GM18499 (cell line): ENCODE results near the gene PFAS.
"Not testable (repeated sequence)": the region's sequence is repeated elsewhere in the genome, so short reads cannot be mapped to it uniquely, and the experiment has no call there.

Experiments used
- ATAC-seq: cut with Tn5 transposase; IDR thresholded peaks from one replicate; pipeline ENCODE4 v1.9.1; 2021; ENCODE audit warnings: moderate number of reproducible peaks; ENCODE audit not compliant: insufficient read depth, unreplicated experiment

PFAS gene

GRCh38 chr17:8226536-8227237 is 22.4 kb upstream of the PFAS start:
- no peak for ATAC-seq

- ATAC-seq, result no peak
Observed at GRCh38 chr17:8227238-8227581, 21.9 kb upstream of the PFAS start.

- ATAC-seq, result no peak
Observed at GRCh38 chr17:8231701-8232100, 17.4 kb upstream of the PFAS start.

- ATAC-seq, result no peak
Observed at GRCh38 chr17:8234361-8235270, 14.5 kb upstream of the PFAS start.

- ATAC-seq, result no peak
Observed at GRCh38 chr17:8235676-8236075, 13.4 kb upstream of the PFAS start.

GRCh38 chr17:8237175-8237574 is 11.9 kb upstream of the PFAS start:
- no peak for ATAC-seq

- no peak for ATAC-seq
Observed at GRCh38 chr17:8237886-8238285, 11.2 kb upstream of the PFAS start.

- no peak for ATAC-seq
Observed at GRCh38 chr17:8243827-8244226, 5.3 kb upstream of the PFAS start.

GRCh38 chr17:8244768-8245167 is 4.3 kb upstream of the PFAS start:
- ATAC-seq, result no peak

- ATAC-seq, result no peak
Observed at GRCh38 chr17:8249621-8250500, 772 bp downstream of the PFAS start.

- ATAC-seq, result not testable (repeated sequence)
Observed at GRCh38 chr17:8251411-8251810, 2.3 kb downstream of the PFAS start.

- no peak for ATAC-seq
Observed at GRCh38 chr17:8253801-8254200, 4.7 kb downstream of the PFAS start.

GRCh38 chr17:8254881-8255280 is 5.8 kb downstream of the PFAS start:
- ATAC-seq, result no peak

GRCh38 chr17:8255499-8255898 is 6.4 kb downstream of the PFAS start:
- no peak for ATAC-seq

GRCh38 chr17:8256291-8256690 is 7.2 kb downstream of the PFAS start:
- ATAC-seq, result no peak

GRCh38 chr17:8256691-8257090 is 7.6 kb downstream of the PFAS start:
- ATAC-seq, result no peak

GRCh38 chr17:8257801-8258200 is 8.7 kb downstream of the PFAS start:
- ATAC-seq, result no peak

- no peak for ATAC-seq
Observed at GRCh38 chr17:8264320-8264719, 15.2 kb downstream of the PFAS start.

- ATAC-seq, result no peak
Observed at GRCh38 chr17:8264836-8265542, 15.9 kb downstream of the PFAS start.
